ENCODE data around the gene MGAT4B.

DNA sequence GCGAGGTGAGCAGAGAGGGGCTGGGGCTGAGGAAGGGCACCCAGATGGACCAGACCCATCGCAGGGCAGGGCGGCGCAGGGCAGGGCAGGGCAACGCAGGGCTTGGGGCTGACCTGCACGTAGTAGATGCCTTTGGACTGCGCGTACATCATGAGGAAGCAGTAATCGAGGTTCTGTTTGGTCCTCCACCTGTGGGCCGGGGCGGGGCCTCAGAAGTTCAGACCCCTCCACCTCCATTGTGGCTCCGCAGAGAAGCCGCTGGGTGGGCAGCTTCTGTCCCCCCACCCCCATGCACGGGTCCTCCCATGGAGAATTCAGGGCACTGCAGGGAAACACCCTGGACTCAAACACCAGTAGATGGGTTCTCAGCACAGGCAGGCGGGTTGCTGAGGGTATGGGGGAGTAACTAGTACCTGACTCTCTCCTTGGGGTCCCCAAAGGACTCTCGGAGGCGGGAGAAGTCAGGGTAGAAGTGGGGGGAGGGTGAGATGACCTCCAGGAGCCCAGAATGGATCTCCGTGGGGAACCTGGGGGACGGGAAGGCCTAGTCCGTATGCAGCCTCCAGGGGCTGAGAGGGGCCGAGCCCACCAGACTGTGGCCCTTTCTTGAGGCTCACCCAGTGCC, 6.5 kb downstream of the MGAT4B start:
- no peak for TF ChIP-seq GATA2 (IDR thresholded peaks at IDR 0.05; ENCODE audit: low read depth, low read length)
- no peak for TF ChIP-seq GATA3 (IDR thresholded peaks at IDR 0.05; ENCODE audit: low read depth, low read length)
